ENCODE data around the gene NPAP1. TPM values are rescaled to one million over a fixed set of nuclear protein-coding genes. Genes with fewer than 3 reads are reported as not detected.
"Not testable (repeated sequence)": the region's sequence is repeated elsewhere in the genome, so short reads cannot be mapped to it uniquely, and the experiment has no call there.

The NPAP1 gene, protein sequence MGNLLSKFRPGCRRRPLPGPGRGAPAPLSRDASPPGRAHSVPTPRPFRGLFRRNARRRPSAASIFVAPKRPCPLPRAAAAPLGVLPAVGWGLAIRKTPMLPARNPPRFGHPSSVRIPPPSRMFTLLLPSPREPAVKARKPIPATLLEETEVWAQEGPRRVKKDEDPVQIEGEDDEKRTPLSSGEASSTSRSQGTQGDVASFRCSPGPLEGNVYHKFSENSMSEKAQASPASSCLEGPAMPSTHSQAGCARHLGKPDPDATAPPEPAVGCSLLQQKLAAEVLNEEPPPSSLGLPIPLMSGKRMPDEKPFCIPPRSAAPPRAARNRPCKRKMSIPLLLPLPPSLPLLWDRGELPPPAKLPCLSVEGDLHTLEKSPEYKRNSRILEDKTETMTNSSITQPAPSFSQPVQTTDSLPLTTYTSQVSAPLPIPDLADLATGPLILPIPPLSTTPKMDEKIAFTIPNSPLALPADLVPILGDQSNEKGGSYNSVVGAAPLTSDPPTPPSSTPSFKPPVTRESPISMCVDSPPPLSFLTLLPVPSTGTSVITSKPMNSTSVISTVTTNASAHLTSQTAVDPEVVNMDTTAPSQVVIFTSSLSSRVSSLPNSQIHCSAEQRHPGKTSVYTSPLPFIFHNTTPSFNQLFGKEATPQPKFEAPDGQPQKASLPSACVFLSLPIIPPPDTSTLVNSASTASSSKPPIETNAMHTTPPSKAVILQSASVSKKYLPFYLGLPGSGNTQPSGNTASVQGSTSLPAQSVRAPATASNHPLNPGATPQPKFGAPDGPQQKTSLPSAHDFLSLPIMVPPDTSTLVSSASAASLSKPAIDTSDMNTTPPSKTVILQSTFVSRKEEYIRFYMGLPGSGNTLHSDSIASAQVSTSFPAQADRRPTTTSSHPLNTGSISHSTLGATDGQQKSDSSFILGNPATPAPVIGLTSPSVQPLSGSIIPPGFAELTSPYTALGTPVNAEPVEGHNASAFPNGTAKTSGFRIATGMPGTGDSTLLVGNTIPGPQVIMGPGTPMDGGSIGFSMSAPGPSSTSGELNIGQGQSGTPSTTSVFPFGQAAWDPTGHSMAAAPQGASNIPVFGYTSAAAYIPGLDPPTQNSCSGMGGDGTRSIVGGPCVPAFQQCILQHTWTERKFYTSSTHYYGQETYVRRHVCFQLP
- under 1 TPM in 1 of 4 donors, not detected in 3; 0.41 TPM for total RNA-seq

- Histone ChIP-seq H3K9me3 (no peaks in the 10 kb centered on the region), H3K27ac (no peak within 1 kb of the TSS), H3K36me3 (no peaks in the 10 kb centered on the region), H3K4me3 (no peak within 1 kb of the TSS), H3K4me1 (no peaks in the 10 kb centered on the region), H3K27me3 (no peaks in the 10 kb centered on the region)
- TF ChIP-seq, protein P1, sequence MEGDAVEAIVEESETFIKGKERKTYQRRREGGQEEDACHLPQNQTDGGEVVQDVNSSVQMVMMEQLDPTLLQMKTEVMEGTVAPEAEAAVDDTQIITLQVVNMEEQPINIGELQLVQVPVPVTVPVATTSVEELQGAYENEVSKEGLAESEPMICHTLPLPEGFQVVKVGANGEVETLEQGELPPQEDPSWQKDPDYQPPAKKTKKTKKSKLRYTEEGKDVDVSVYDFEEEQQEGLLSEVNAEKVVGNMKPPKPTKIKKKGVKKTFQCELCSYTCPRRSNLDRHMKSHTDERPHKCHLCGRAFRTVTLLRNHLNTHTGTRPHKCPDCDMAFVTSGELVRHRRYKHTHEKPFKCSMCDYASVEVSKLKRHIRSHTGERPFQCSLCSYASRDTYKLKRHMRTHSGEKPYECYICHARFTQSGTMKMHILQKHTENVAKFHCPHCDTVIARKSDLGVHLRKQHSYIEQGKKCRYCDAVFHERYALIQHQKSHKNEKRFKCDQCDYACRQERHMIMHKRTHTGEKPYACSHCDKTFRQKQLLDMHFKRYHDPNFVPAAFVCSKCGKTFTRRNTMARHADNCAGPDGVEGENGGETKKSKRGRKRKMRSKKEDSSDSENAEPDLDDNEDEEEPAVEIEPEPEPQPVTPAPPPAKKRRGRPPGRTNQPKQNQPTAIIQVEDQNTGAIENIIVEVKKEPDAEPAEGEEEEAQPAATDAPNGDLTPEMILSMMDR (IDR thresholded peaks at IDR 0.05) = no peak
- intact Hi-C loops (cut with DNase I; ENCODE audit: low total_unique reads) = no loop called here
- no peak for DNase-seq
Observed at GRCh38 chr15:24675332-24676144, at the start of gene NPAP1. Gene NPAP1, plus strand, starts transcription at chr15:24675775. Its CDS starts 93 bp downstream, at chr15:24675868.

- intact Hi-C loops (cut with DNase I; ENCODE audit: low total_unique reads) = no loop called here
- Histone ChIP-seq H3K27ac (no peak overlapping the region), H3K36me3 (no peaks in the 10 kb centered on the region), H3K27me3 (no peaks in the 10 kb centered on the region), H3K4me3 (no peak overlapping the region), H3K4me1 (no peaks in the 10 kb centered on the region), H3K9me3 (no peaks in the 10 kb centered on the region)
- TF ChIP-seq, protein P1 (IDR thresholded peaks at IDR 0.05) = no peak
- no peak for TF ChIP-seq POLR2A (IDR thresholded peaks at IDR 0.05)
- no peak for DNase-seq
Observed at GRCh38 chr15:24627443-24627842, 48.1 kb upstream of the NPAP1 start.

- TF ChIP-seq, protein P1 (IDR thresholded peaks at IDR 0.05) = no peak
- TF ChIP-seq POLR2A (IDR thresholded peaks at IDR 0.05) = no peak
- no peaks in the 10 kb centered on the region for H3K27me3 ChIP-seq
- intact Hi-C loops (cut with DNase I; ENCODE audit: low total_unique reads) = no loop called here
- H3K27ac ChIP-seq = no peak overlapping the region
- H3K4me1 ChIP-seq = no peaks in the 10 kb centered on the region
- no peaks in the 10 kb centered on the region for H3K9me3 ChIP-seq
- no peaks in the 10 kb centered on the region for H3K36me3 ChIP-seq
- no peak overlapping the region for H3K4me3 ChIP-seq
- DNase-seq = no peak
Observed at GRCh38 chr15:24633082-24633481, 42.5 kb upstream of the NPAP1 start.

- H3K4me3 ChIP-seq; H3K36me3 ChIP-seq; intact Hi-C loops (cut with DNase I; ENCODE audit: low total_unique reads); H3K4me1 ChIP-seq; H3K27me3 ChIP-seq; DNase-seq; H3K9me3 ChIP-seq; H3K27ac ChIP-seq: not testable (repeated sequence)
Observed at GRCh38 chr15:24639412-24639811, 36.2 kb upstream of the NPAP1 start.

- Histone ChIP-seq H3K4me3 (no peak overlapping the region), H3K27me3 (no peaks in the 10 kb centered on the region), H3K4me1 (no peaks in the 10 kb centered on the region), H3K27ac (no peak overlapping the region), H3K36me3 (no peaks in the 10 kb centered on the region), H3K9me3 (no peaks in the 10 kb centered on the region)
- intact Hi-C loops (cut with DNase I; ENCODE audit: low total_unique reads) = no loop called here
- no peak for DNase-seq
- TF ChIP-seq POLR2A (IDR thresholded peaks at IDR 0.05) = no peak
- TF ChIP-seq, protein P1 (IDR thresholded peaks at IDR 0.05) = no peak
Observed at GRCh38 chr15:24645627-24646026, 29.9 kb upstream of the NPAP1 start.
